ENCODE measurements around the gene MIEF2.

DNA sequence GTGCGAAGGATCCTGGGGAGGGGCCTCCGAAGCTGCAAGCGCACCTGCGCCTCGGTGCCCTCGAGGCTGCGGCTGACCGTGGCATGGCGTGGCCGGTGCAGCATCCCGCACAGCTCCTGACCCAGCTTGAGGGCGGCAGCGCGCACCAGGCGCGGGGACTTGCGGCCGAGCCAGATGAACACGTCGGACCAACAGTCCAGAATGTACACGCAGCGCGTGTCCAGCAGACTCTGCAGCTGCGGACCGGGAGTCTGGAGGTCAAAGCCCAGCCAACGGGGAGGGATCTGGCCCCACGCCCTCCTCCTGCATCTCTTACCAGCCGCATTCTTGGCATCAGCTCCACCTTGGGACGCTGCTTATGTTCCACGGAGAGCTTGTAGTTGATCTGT, 12.9 kb upstream of the MIEF2 start:
- TF ChIP-seq, protein P1, sequence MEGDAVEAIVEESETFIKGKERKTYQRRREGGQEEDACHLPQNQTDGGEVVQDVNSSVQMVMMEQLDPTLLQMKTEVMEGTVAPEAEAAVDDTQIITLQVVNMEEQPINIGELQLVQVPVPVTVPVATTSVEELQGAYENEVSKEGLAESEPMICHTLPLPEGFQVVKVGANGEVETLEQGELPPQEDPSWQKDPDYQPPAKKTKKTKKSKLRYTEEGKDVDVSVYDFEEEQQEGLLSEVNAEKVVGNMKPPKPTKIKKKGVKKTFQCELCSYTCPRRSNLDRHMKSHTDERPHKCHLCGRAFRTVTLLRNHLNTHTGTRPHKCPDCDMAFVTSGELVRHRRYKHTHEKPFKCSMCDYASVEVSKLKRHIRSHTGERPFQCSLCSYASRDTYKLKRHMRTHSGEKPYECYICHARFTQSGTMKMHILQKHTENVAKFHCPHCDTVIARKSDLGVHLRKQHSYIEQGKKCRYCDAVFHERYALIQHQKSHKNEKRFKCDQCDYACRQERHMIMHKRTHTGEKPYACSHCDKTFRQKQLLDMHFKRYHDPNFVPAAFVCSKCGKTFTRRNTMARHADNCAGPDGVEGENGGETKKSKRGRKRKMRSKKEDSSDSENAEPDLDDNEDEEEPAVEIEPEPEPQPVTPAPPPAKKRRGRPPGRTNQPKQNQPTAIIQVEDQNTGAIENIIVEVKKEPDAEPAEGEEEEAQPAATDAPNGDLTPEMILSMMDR (conservative IDR thresholded peaks at IDR 0.05) = no peak
- TF ChIP-seq EZH2 (IDR thresholded peaks at IDR 0.05; ENCODE audit: low read depth) = no peak
